Transverse colon (tissue), 4 donors: ENCODE measurements around the gene APCDD1.

Source experiments
- POLR2A ChIP-seq: fragments of 450-650 bp; IDR thresholded peaks from one replicate; pipeline ENCODE4 v1.6.1; 2016; ENCODE audit warnings: antibody characterized with exemption, mild to moderate bottlenecking, moderate library complexity
- POLR2AphosphoS5 ChIP-seq, 3 donors: sonication (generic); formaldehyde crosslinking; IDR thresholded peaks; one replicate each; pipeline ENCODE4 v1.6.1; 2016; ENCODE audit warnings: antibody characterized with exemption in 3 of 3
- TF ChIP-seq, protein P1 (sequence below), 5 experiments: fragments of 200-600 bp in 3 of 5; fragments of 450-650 bp in 2 of 5; sonication (generic) in 3 of 5; IDR thresholded peaks; 1 replicate in 2 of 5; 2 replicates in 3 of 5; pipeline ENCODE4 v1.5.1; 2016 to 2017; ENCODE audit warnings: antibody characterized with exemption in 5 of 5, inconsistent platforms in 3 of 5, mild to moderate bottlenecking in 2 of 5, moderate library complexity in 1 of 5

DNA sequence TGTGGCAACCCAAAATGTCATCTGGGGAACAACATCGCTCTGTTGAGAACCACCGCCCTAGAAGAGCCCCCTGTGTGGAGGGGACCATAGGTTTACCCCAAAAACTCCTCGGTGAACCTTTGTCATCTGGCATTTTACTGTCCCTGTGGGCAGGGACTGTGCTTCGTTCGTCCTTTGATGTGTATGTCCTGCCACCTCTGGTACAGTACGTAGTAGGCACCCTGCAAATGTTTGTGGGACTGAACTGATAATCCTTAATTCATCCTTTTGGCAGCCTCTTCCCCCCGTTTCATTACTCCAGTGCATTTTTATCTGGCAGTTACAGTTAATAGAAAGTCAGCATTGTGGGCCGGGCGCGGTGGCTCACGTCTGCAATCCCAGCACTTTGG lies 72.1 kb downstream of the APCDD1 start:
- TF ChIP-seq, protein P1, sequence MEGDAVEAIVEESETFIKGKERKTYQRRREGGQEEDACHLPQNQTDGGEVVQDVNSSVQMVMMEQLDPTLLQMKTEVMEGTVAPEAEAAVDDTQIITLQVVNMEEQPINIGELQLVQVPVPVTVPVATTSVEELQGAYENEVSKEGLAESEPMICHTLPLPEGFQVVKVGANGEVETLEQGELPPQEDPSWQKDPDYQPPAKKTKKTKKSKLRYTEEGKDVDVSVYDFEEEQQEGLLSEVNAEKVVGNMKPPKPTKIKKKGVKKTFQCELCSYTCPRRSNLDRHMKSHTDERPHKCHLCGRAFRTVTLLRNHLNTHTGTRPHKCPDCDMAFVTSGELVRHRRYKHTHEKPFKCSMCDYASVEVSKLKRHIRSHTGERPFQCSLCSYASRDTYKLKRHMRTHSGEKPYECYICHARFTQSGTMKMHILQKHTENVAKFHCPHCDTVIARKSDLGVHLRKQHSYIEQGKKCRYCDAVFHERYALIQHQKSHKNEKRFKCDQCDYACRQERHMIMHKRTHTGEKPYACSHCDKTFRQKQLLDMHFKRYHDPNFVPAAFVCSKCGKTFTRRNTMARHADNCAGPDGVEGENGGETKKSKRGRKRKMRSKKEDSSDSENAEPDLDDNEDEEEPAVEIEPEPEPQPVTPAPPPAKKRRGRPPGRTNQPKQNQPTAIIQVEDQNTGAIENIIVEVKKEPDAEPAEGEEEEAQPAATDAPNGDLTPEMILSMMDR (IDR thresholded peaks at IDR 0.05): no peak
- no peak for TF ChIP-seq POLR2A
- no peak for TF ChIP-seq POLR2AphosphoS5 (IDR thresholded peaks at IDR 0.05)
